SK-N-SH (cell line): ENCODE data around the gene RPS6KA2. TPM values are rescaled to one million over a fixed set of nuclear protein-coding genes. Genes with fewer than 3 reads are reported as not detected.
"Not testable (repeated sequence)": the region's sequence is repeated elsewhere in the genome, so short reads cannot be mapped to it uniquely, and the experiment has no call there.

Source experiments
- CTCF ChIA-PET: fragments of 300-600, 350-600 bp; formaldehyde crosslinking; extraction: SDS; loops from one replicate; lab custom pipeline; 2021; lab: Yijun Ruan, JAX
- POLR2A ChIA-PET: fragments of 350-600 bp; sonication (Branson Sonifier 250); formaldehyde crosslinking; extraction: SDS; loops from one replicate; lab custom pipeline; 2020; ENCODE audit warnings: antibody characterized with exemption, inconsistent platforms; lab: Yijun Ruan, JAX
- DNase-seq: peaks from one replicate; pipeline ENCODE4 v3.0.0; 2012
- H2AFZ ChIP-seq: fragments of 200-600 bp; sonication (generic); 2 replicates; pipeline ENCODE4 v1.8.1; 2016; ENCODE audit warnings: antibody characterized with exemption, mild to moderate bottlenecking, low read depth
- H3F3A ChIP-seq: fragments of 200-600 bp; sonication (generic); replicated peaks from 2 replicates; pipeline ENCODE3; 2016; ENCODE audit warnings: antibody characterized with exemption, mild to moderate bottlenecking; ENCODE audit not compliant: insufficient read depth
- H3K27ac ChIP-seq, 2 experiments: fragments of 200-500 bp in 1 of 2; fragments of 200-600 bp in 1 of 2; sonication (Bioruptor generic) in 1 of 2; sonication (generic), shearing (Covaris generic) in 1 of 2; 2 replicates each; pipeline versions ENCODE4 v1.5.1 to v1.6.1; 2014 to 2016; ENCODE audit warnings: low read depth in 2 of 2, inconsistent platforms in 1 of 2, low read length in 1 of 2, mild to moderate bottlenecking in 1 of 2, mixed read lengths in 1 of 2
- H3K27me3 ChIP-seq: fragments of 200-600 bp; sonication (generic), shearing (Covaris generic); 2 replicates; pipeline ENCODE4 v1.6.1; 2016; ENCODE audit warnings: mixed run types; ENCODE audit not compliant: insufficient read depth
- H3K36me3 ChIP-seq, 2 experiments: fragments of 200-500 bp in 1 of 2; fragments of 200-600 bp in 1 of 2; sonication (Bioruptor generic) in 1 of 2; sonication (generic) in 1 of 2; replicated peaks in 1 of 2; 2 replicates each; pipeline versions ENCODE3 to v1.5.1; 2014 to 2016; ENCODE audit warnings: low read length in 1 of 2, mild to moderate bottlenecking in 1 of 2; ENCODE audit not compliant: insufficient read depth in 2 of 2, control insufficient read depth in 1 of 2
- H3K4me1 ChIP-seq, 2 experiments: fragments of 200-500 bp in 1 of 2; fragments of 200-600 bp in 1 of 2; sonication (Bioruptor generic) in 1 of 2; sonication (generic), shearing (Covaris generic) in 1 of 2; 2 replicates each; pipeline versions ENCODE4 v1.5.1 to v1.6.1; 2014 to 2016; ENCODE audit warnings: low read depth in 1 of 2, low read length in 1 of 2, mixed run types in 1 of 2; ENCODE audit not compliant: insufficient read depth in 2 of 2, control insufficient read depth in 1 of 2
- H3K4me2 ChIP-seq: fragments of 200-600 bp; sonication (generic), shearing (Covaris generic); 2 replicates; pipeline ENCODE4 v1.6.1; 2017; ENCODE audit warnings: mixed run types
- H3K4me3 ChIP-seq, 2 experiments: fragments of 200-500 bp in 1 of 2; fragments of 200-600 bp in 1 of 2; sonication (Bioruptor generic) in 1 of 2; sonication (generic), shearing (Covaris generic) in 1 of 2; 2 replicates each; pipeline versions ENCODE4 v1.5.1 to v1.8.1; 2014 to 2016; ENCODE audit warnings: low read depth in 2 of 2, inconsistent platforms in 1 of 2, low read length in 1 of 2, mild to moderate bottlenecking in 1 of 2, mixed read lengths in 1 of 2, moderate library complexity in 1 of 2
- H3K79me2 ChIP-seq: fragments of 200-600 bp; sonication (generic); 2 replicates; pipeline ENCODE4 v1.8.1; 2017; ENCODE audit warnings: mild to moderate bottlenecking; ENCODE audit not compliant: insufficient read depth
- H3K9ac ChIP-seq: fragments of 200-600 bp; sonication (generic); 2 replicates; pipeline ENCODE4 v1.6.1; 2017; ENCODE audit warnings: mixed run types
- H3K9me2 ChIP-seq: fragments of 200-600 bp; sonication (generic); 2 replicates; pipeline ENCODE4 v1.6.1; 2017; ENCODE audit warnings: mixed run types
- H3K9me3 ChIP-seq: fragments of 200-600 bp; sonication (generic); 2 replicates; pipeline ENCODE4 v1.6.1; 2017; ENCODE audit warnings: mixed run types, mild to moderate bottlenecking, moderate library complexity
- H4K20me1 ChIP-seq: fragments of 200-600 bp; sonication (generic); 2 replicates; pipeline ENCODE4 v1.6.1; 2017; ENCODE audit warnings: mild to moderate bottlenecking, mixed run types; ENCODE audit not compliant: insufficient read depth
- CHD2 ChIP-seq: fragments of 150-350 bp; IDR thresholded peaks from 2 replicates; pipeline ENCODE4 v1.6.1; 2018; ENCODE audit warnings: low read length; ENCODE audit not compliant: partially characterized antibody
- MXI1 ChIP-seq: IDR thresholded peaks from 2 replicates; pipeline ENCODE4 v1.6.1; 2012; ENCODE audit warnings: mild to moderate bottlenecking, low read depth, low read length, improper control_type of control experiment
- NFIC ChIP-seq: IDR thresholded peaks from 2 replicates; pipeline ENCODE4 v1.4.0; 2012; ENCODE audit warnings: borderline replicate concordance
- NRF1 ChIP-seq: IDR thresholded peaks from 2 replicates; pipeline ENCODE4 v1.6.1; 2012; ENCODE audit warnings: low read depth, mild to moderate bottlenecking, low read length
- REST ChIP-seq: IDR thresholded peaks from 2 replicates; pipeline ENCODE4 v1.6.1; 2012; ENCODE audit warnings: mild to moderate bottlenecking, low read depth, low read length, moderate library complexity
- SIN3A ChIP-seq: IDR thresholded peaks from 2 replicates; pipeline ENCODE4 v1.6.1; 2012; ENCODE audit warnings: low read depth, mild to moderate bottlenecking, low read length, moderate library complexity, borderline replicate concordance
- SMC3 ChIP-seq: IDR thresholded peaks from 2 replicates; pipeline ENCODE4 v1.6.1; 2012; ENCODE audit warnings: low read depth, low read length, improper control_type of control experiment
- TCF12 ChIP-seq: IDR thresholded peaks from 2 replicates; pipeline ENCODE4 v1.4.0; 2012
- YY1 ChIP-seq: IDR thresholded peaks from 2 replicates; pipeline ENCODE4 v1.4.0; 2012; ENCODE audit warnings: low read depth, mild to moderate bottlenecking
- WGBS: methylation state at CpG from one replicate; pipeline ENCODE4 v1.1.6; 2017; ENCODE audit warnings: low lambda C conversion rate; 5-methylcytosine and 5-hydroxymethylcytosine counted together
- polyA plus RNA-seq, 3 experiments: library from polyadenylated mRNA; depleted of rRNA; stranded (reverse); fragments of >200 nt; gene quantifications; 2 replicates each; pipeline ENCODE4 v1.2.3, GENCODE V29; 2012
- TF ChIP-seq, protein P1 (sequence below): fragments of 200-600 bp; sonication (generic); IDR thresholded peaks from 2 replicates; pipeline ENCODE4 v1.6.1; 2017; ENCODE audit warnings: antibody characterized with exemption, mild to moderate bottlenecking, moderate library complexity

RPS6KA2 gene
- polyA plus RNA-seq, 1 of the 3 experiments (the other 2 are of a cell fraction): 59.5 TPM

- no peak for TF ChIP-seq REST
Measured at GRCh38 chr6:166636934-166637333, 9.9 kb upstream of the RPS6KA2 start (continued).

GRCh38 chr6:166636191-166636933 lies 9.3 kb upstream of the RPS6KA2 start:
- Histone ChIP-seq H3K4me1 (no peaks in the 10 kb centered on the region), H3K4me2 (no peak overlapping the region), H3K9ac (no peak overlapping the region), H3F3A (no peaks in the 10 kb centered on the region), H3K36me3 (no peaks in the 10 kb centered on the region), H2AFZ (no peak overlapping the region), H3K27ac (no peak overlapping the region), H3K9me2 (no peaks in the 10 kb centered on the region), H4K20me1 (no peaks in the 10 kb centered on the region), H3K4me3 (no peak overlapping the region), H3K9me3 (no peaks in the 10 kb centered on the region), H3K27me3 (no peaks in the 10 kb centered on the region), H3K79me2 (no peaks in the 10 kb centered on the region)
- POLR2A ChIA-PET: no interaction called here
- 80% methylated on average over 6 of the region's 6 CpGs for WGBS
- DNase-seq: no peak
- TF ChIP-seq TCF12 (no peak), NFIC (no peak), SMC3 (no peak), YY1 (no peak), CHD2 (no peak), SIN3A (no peak)
- CTCF ChIA-PET: no interaction called here

GRCh38 chr6:166635013-166635970 lies 8.2 kb upstream of the RPS6KA2 start:
- no peak overlapping the region for H3K27ac ChIP-seq
- H2AFZ ChIP-seq: no peak overlapping the region
- no peak overlapping the region for H3K9ac ChIP-seq
- H3K9me3 ChIP-seq: no peaks in the 10 kb centered on the region
- no peaks in the 10 kb centered on the region for H3K27me3 ChIP-seq
- H3K79me2 ChIP-seq: no peaks in the 10 kb centered on the region
- POLR2A ChIA-PET: no interaction called here
- no peaks in the 10 kb centered on the region; a peak in 1 of 4 replicates for H3K4me1 ChIP-seq
- H3K36me3 ChIP-seq: no peaks in the 10 kb centered on the region
- no peaks in the 10 kb centered on the region for H3F3A ChIP-seq
- no peaks in the 10 kb centered on the region for H3K9me2 ChIP-seq
- WGBS: 81% methylated on average over 19 of the region's 20 CpGs
- H3K4me2 ChIP-seq: no peak overlapping the region
- no peaks in the 10 kb centered on the region for H4K20me1 ChIP-seq
- no peak for DNase-seq
- no peak overlapping the region for H3K4me3 ChIP-seq
- TF ChIP-seq, protein P1, sequence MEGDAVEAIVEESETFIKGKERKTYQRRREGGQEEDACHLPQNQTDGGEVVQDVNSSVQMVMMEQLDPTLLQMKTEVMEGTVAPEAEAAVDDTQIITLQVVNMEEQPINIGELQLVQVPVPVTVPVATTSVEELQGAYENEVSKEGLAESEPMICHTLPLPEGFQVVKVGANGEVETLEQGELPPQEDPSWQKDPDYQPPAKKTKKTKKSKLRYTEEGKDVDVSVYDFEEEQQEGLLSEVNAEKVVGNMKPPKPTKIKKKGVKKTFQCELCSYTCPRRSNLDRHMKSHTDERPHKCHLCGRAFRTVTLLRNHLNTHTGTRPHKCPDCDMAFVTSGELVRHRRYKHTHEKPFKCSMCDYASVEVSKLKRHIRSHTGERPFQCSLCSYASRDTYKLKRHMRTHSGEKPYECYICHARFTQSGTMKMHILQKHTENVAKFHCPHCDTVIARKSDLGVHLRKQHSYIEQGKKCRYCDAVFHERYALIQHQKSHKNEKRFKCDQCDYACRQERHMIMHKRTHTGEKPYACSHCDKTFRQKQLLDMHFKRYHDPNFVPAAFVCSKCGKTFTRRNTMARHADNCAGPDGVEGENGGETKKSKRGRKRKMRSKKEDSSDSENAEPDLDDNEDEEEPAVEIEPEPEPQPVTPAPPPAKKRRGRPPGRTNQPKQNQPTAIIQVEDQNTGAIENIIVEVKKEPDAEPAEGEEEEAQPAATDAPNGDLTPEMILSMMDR: no peak
- no peak for TF ChIP-seq MXI1
- TF ChIP-seq NRF1: no peak
- TF ChIP-seq, all 33 proteins: peak for 0
- CTCF ChIA-PET: no interaction called here

GRCh38 chr6:166634581-166634980 lies 7.5 kb upstream of the RPS6KA2 start:
- H3K4me1 ChIP-seq, H3K79me2 ChIP-seq, H3K27ac ChIP-seq, H3K9me2 ChIP-seq, H2AFZ ChIP-seq, H3K4me2 ChIP-seq, H3F3A ChIP-seq, H3K36me3 ChIP-seq, H3K9me3 ChIP-seq, H3K9ac ChIP-seq, DNase-seq, H4K20me1 ChIP-seq, CTCF ChIA-PET, POLR2A ChIA-PET, H3K27me3 ChIP-seq, H3K4me3 ChIP-seq: not testable (repeated sequence)
- WGBS: 84% methylated on average over 4 of the region's 4 CpGs
